ENCODE measurements around the gene CAMTA1. TPM values are rescaled to one million over a fixed set of nuclear protein-coding genes. Genes with fewer than 3 reads are reported as not detected.

The CAMTA1 gene
- total RNA-seq, 1 donor = 56.1 TPM

DNA sequence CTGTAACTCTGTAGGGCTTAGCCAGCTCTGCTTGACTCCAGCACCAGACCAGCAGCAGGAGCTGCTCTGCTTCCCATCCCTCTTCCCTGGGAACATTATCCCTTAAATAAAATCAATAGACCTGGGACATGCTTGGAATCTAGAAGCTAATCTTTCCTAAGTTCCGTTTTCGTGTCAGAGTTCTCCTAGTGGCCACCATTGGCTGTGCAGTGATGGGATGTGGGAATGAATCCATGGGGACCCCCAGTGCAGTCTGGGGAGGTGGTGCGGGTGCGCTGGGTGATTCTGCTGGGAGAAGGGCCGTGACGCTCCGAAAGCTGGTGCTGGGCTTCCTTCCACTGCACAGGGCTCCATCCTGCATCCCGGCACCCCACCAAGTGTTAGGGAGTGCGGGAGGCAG, 202.7 kb downstream of the CAMTA1 start:
- no peak for DNase-seq (ENCODE audit: low read depth)
- no peak overlapping the region for H3K4me3 ChIP-seq (ENCODE audit: low read depth, low read length)
- TF ChIP-seq, protein P1, sequence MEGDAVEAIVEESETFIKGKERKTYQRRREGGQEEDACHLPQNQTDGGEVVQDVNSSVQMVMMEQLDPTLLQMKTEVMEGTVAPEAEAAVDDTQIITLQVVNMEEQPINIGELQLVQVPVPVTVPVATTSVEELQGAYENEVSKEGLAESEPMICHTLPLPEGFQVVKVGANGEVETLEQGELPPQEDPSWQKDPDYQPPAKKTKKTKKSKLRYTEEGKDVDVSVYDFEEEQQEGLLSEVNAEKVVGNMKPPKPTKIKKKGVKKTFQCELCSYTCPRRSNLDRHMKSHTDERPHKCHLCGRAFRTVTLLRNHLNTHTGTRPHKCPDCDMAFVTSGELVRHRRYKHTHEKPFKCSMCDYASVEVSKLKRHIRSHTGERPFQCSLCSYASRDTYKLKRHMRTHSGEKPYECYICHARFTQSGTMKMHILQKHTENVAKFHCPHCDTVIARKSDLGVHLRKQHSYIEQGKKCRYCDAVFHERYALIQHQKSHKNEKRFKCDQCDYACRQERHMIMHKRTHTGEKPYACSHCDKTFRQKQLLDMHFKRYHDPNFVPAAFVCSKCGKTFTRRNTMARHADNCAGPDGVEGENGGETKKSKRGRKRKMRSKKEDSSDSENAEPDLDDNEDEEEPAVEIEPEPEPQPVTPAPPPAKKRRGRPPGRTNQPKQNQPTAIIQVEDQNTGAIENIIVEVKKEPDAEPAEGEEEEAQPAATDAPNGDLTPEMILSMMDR (IDR thresholded peaks at IDR 0.05; ENCODE audit: insufficient read depth, low read depth, low read length) = no peak

DNA sequence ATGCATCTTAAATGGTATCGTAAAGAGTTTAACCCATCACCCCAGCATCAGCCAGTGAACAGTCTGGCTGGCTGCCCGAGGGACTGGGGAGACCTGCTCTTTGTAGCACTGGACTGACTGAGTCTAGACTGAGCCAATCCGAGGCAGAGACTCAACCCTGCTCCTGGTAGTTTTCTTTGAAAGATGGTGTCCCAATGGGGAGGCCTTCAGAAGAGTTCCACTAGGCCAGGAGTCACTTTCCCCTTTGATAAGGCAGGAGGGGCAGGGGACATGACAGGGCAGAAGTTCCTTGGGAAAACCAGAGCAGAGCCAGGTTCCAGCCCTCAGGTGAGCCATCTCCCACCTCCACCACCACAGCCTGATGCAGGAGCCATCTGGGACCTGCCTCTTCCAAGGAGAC, 203.5 kb downstream of the CAMTA1 start:
- no peak for DNase-seq (ENCODE audit: low read depth)
- H3K4me3 ChIP-seq (ENCODE audit: low read depth, low read length) = no peak overlapping the region
- TF ChIP-seq, protein P1 (IDR thresholded peaks at IDR 0.05; ENCODE audit: insufficient read depth, low read depth, low read length) = no peak

DNA sequence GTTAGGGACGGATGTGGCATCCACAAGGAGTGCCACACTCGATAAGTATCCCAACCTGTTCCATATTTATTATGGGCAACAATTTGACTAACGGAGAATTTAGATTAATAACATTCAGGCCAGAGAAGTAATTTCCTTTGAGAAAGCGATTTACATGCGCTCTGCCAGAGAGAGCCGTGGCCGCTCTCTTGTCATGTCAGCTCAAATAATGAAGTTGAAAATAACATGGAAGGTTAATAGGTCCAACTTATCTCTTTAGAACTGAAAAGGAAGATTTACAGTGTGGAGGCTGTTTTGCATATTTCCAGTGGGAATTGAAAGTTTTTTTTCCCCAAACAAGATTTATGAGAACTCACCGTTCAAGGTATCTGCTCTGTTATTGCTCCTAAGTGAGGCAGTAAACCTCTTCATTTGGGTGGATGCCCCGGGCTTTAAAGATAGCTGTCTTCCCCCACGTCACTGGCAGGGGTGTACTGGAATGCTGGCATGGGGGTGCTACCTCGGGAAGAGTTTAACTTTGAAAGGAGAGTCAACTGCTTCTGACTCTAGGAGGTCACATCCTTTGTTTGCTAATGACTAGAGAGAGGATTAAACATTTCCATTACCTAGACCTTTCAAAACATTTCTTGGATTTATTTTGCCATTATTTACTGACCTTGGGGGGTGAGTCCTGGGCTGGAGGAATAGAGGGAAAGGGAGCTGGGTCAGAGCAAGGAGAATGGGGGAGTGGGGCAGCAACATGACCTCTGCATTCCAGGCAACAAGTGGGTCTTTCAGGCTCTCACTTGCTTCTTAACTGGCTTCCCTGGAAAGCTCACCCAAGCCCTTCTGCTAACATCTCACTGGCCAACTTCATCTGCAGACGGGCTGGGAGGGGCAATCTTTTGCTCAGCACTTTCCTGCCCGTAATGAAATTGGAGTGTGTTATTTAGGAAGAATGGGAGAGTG, 204.2 kb downstream of the CAMTA1 start:
- no peak for DNase-seq (ENCODE audit: low read depth)
- no peak overlapping the region for H3K4me3 ChIP-seq (ENCODE audit: low read depth, low read length)
- TF ChIP-seq, protein P1 (IDR thresholded peaks at IDR 0.05; ENCODE audit: insufficient read depth, low read depth, low read length) = no peak

DNA sequence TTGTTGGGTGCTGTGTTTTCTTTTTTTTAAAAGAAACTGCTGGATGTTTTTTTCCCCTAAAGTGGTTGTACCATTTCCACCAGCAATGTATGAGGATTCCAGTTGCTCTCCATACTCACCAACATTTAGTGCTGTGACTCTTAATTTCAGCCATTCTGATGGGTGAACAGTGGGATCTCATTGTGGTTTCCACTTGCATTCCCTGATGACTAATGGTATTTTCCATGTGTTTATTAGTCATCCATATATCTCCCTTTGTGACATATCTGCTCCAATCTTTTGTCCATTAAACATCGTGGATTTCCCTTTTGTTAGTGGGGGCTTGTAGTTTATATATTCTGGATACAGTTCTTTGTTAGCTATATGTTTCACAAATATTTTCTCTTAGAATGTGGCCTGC, 206.0 kb downstream of the CAMTA1 start:
- no peak overlapping the region for H3K4me3 ChIP-seq (ENCODE audit: low read depth, low read length)
- DNase-seq (ENCODE audit: low read depth) = peak; percentile 48
- TF ChIP-seq, protein P1 (IDR thresholded peaks at IDR 0.05; ENCODE audit: insufficient read depth, low read depth, low read length) = no peak

DNA sequence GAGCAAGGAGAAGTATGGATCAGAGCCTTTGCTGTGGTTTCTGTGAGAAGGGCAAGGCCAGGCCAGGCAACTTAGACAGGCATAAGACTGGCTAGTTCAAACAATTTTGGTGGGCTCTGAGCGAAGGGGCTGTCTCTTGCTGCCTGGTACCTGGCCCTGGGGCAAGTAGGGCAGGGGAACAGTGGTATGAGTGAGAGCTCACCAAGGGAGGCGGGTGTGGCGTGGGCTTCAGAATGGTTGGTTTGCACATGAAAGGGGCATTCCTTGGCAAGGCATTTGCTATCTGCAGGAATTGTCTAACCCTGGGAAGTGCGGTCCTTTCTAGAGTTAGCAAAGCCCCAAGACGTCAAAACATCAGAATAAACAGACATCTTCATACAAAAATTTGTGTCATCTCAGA, 210.5 kb downstream of the CAMTA1 start:
- DNase-seq (ENCODE audit: low read depth) = no peak
- TF ChIP-seq, protein P1 (IDR thresholded peaks at IDR 0.05; ENCODE audit: insufficient read depth, low read depth, low read length) = no peak

DNA sequence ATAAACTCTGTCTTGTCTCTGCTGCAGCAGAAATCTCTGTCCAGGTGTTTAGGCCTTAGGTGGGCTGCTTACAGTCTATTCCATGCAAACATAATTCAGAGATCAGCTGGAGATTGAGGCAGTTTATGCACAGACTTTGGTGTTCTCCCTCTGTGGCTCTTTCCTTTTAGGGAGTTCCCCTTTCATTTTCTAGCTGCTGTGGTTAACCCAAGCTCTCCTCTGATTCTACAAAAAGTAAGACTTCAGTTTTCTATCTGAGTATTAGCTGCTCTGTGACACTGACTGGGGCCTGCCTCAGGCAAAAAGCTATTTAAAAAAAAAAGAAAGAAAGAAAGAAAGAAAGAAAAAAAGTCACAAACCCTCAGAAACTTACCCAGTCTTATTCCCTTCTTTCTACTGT, 211.1 kb downstream of the CAMTA1 start:
- TF ChIP-seq, protein P1 (IDR thresholded peaks at IDR 0.05; ENCODE audit: insufficient read depth, low read depth, low read length) = no peak
- H3K4me3 ChIP-seq (ENCODE audit: low read depth, low read length) = no peak overlapping the region
- DNase-seq (ENCODE audit: low read depth) = no peak

More for the DNA sequence above, 210.5 kb downstream of the CAMTA1 start:
- no peak overlapping the region for H3K4me3 ChIP-seq (ENCODE audit: low read depth, low read length)

All from fibroblast of villous mesenchyme (primary cell).